ENCODE results near the gene IGFALS. TPM values are rescaled to one million over a fixed set of nuclear protein-coding genes. Genes with fewer than 3 reads are reported as not detected.

Gene IGFALS
- total RNA-seq, 1 experiment from 2014 or later, result not detected

- Histone ChIP-seq H3K9me2 (ENCODE audit: insufficient read depth) (no peaks in the 10 kb centered on the region), H3K79me2 (ENCODE audit: low read depth) (peaks cover 48% of the 10 kb centered on the region), H3K4me2 (no peak overlapping the region), H3K27me3 (ENCODE audit: insufficient read depth, low read depth) (no peaks in the 10 kb centered on the region), H3K27ac (no peak overlapping the region), H3K4me1 (replicated peaks; ENCODE audit: insufficient read depth) (peaks cover 17% of the 10 kb centered on the region), H2AFZ (no peak overlapping the region), H3K36me3 (ENCODE audit: low read depth) (0 out of 2 replicates have a peak, but pooled peaks cover 8% of the 10 kb centered on the region), H4K20me1 (ENCODE audit: insufficient read depth) (peaks cover 42% of the 10 kb centered on the region), H3K9me3 (ENCODE audit: insufficient read depth, low read depth) (no peaks in the 10 kb centered on the region), H3F3A (ENCODE audit: insufficient read depth, low read depth) (peaks cover 29% of the 10 kb centered on the region), H3K4me3 (peak overlapping the region; percentile 21; the same call in 1 of the 2 replicates)
- CTCF ChIA-PET, result interaction anchor here (0.6 kb wide), 1 partner anchor 102 kb away, joined by 4 read pairs; the partner anchor contains the start of gene JPT2
- no TSS peak for BruUV-seq (replicated peaks)
- POLR2A ChIA-PET (ENCODE audit: unreplicated experiment), result interaction anchor here (0.6 kb wide), 1 partner anchor 129 kb away, joined by 3 read pairs; no protein-coding TSS in a partner anchor
- no peak for TF ChIP-seq CTCF (conservative IDR thresholded peaks at IDR 0.05)
- no peak for TF ChIP-seq EZH2 (IDR thresholded peaks at IDR 0.05; ENCODE audit: low read depth)
- intact Hi-C loops (cut with micrococcal nuclease; ENCODE audit: unreplicated experiment), result loop anchor here (5.0 kb wide), 2 partner anchors 162 to 372 kb away; partner anchors contain the start of gene MSRB1
- no peak for DNase-seq
Observed at GRCh38 chr16:1779741-1780676, 13.5 kb downstream of the IGFALS start.

GRCh38 chr16:1779234-1779701 lies 14.2 kb downstream of the IGFALS start:
- BruUV-seq (replicated peaks), result no TSS peak
- no peaks in the 10 kb centered on the region for H3K9me2 ChIP-seq (ENCODE audit: insufficient read depth)
- intact Hi-C loops (cut with micrococcal nuclease; ENCODE audit: unreplicated experiment), result no loop called here
- no peak overlapping the region for H3K4me2 ChIP-seq
- ChIA-PET POLR2A (ENCODE audit: unreplicated experiment) (no interaction called here), CTCF (no interaction called here)
- H3F3A ChIP-seq (ENCODE audit: insufficient read depth, low read depth), result peaks cover 33% of the 10 kb centered on the region
- H3K27ac ChIP-seq, result no peak overlapping the region
- peaks cover 24% of the 10 kb centered on the region for H3K4me1 ChIP-seq (replicated peaks; ENCODE audit: insufficient read depth)
- TF ChIP-seq CTCF (conservative IDR thresholded peaks at IDR 0.05), result no peak
- H3K79me2 ChIP-seq (ENCODE audit: low read depth), result peaks cover 48% of the 10 kb centered on the region
- H2AFZ ChIP-seq, result no peak overlapping the region
- no peak for DNase-seq
- no peaks in the 10 kb centered on the region for H3K27me3 ChIP-seq (ENCODE audit: insufficient read depth, low read depth)
- no peaks in the 10 kb centered on the region for H3K9me3 ChIP-seq (ENCODE audit: insufficient read depth, low read depth)
- no peak overlapping the region for H3K4me3 ChIP-seq
- 0 out of 2 replicates have a peak, but pooled peaks cover 8% of the 10 kb centered on the region for H3K36me3 ChIP-seq (ENCODE audit: low read depth)
- peaks cover 48% of the 10 kb centered on the region for H4K20me1 ChIP-seq (ENCODE audit: insufficient read depth)

- intact Hi-C loops (cut with micrococcal nuclease; ENCODE audit: unreplicated experiment), result no loop called here
- H3K4me1 ChIP-seq (replicated peaks; ENCODE audit: insufficient read depth), result peaks cover 18% of the 10 kb centered on the region
- TF ChIP-seq EZH2 (IDR thresholded peaks at IDR 0.05; ENCODE audit: low read depth) (no peak), CTCF (conservative IDR thresholded peaks at IDR 0.05) (no peak)
- no peak overlapping the region for H3K4me2 ChIP-seq
- H3K27me3 ChIP-seq (ENCODE audit: insufficient read depth, low read depth), result no peaks in the 10 kb centered on the region
- H3K9me2 ChIP-seq (ENCODE audit: insufficient read depth), result no peaks in the 10 kb centered on the region
- POLR2A ChIA-PET (ENCODE audit: unreplicated experiment), result interaction anchor here (0.6 kb wide), 1 partner anchor 481 kb away, joined by 5 read pairs; no protein-coding TSS in a partner anchor
- CTCF ChIA-PET, result interaction anchor here (0.5 kb wide), 1 partner anchor 151 kb away, joined by 4 read pairs; no protein-coding TSS in a partner anchor
- no peaks in the 10 kb centered on the region for H3K9me3 ChIP-seq (ENCODE audit: insufficient read depth, low read depth)
- no peak for DNase-seq
- no peak overlapping the region for H3K4me3 ChIP-seq
- H3K79me2 ChIP-seq (ENCODE audit: low read depth), result peaks cover 47% of the 10 kb centered on the region
- no peak overlapping the region for H2AFZ ChIP-seq
- H3K36me3 ChIP-seq (ENCODE audit: low read depth), result 0 out of 2 replicates have a peak, but pooled peaks cover 8% of the 10 kb centered on the region
- no peak overlapping the region for H3K27ac ChIP-seq
- peaks cover 49% of the 10 kb centered on the region for H4K20me1 ChIP-seq (ENCODE audit: insufficient read depth)
- H3F3A ChIP-seq (ENCODE audit: insufficient read depth, low read depth), result peaks cover 41% of the 10 kb centered on the region
- no TSS peak for BruUV-seq (replicated peaks)
Observed at GRCh38 chr16:1778200-1779179, 15.0 kb downstream of the IGFALS start.
